8988T (cell line): ENCODE data around the gene CCDC9B.

Experiments
- DNase-seq: peaks from one replicate; pipeline ENCODE4 v3.0.0; 2011

The CCDC9B gene

GRCh38 chr15:40286794-40287193 is 53.9 kb downstream of the CCDC9B start:
- no peak for DNase-seq

GRCh38 chr15:40286061-40286532 is 54.6 kb downstream of the CCDC9B start:
- no peak for DNase-seq

GRCh38 chr15:40285554-40286011 is 55.2 kb downstream of the CCDC9B start:
- no peak for DNase-seq

GRCh38 chr15:40285151-40285550 is 55.6 kb downstream of the CCDC9B start:
- DNase-seq: no peak

- DNase-seq: no peak
These were observed 57.0 kb downstream of the CCDC9B start for GRCh38 chr15:40283615-40284300.

- peak; percentile 86 for DNase-seq
These were observed 57.7 kb downstream of the CCDC9B start, which contains the start of gene ANKRD63 for GRCh38 chr15:40282869-40283614. Gene ANKRD63 (minus strand): TSS chr15:40283064. CDS start chr15:40282586, 478 bp downstream.

- DNase-seq: peak; percentile 96
These were observed 58.4 kb downstream of the CCDC9B start for GRCh38 chr15:40282147-40282868.

GRCh38 chr15:40281801-40282146 is 59.0 kb downstream of the CCDC9B start:
- DNase-seq: no peak
